SHP77 (cell line): ENCODE data around the gene SMIM10L1.

Experiments
- DNase-seq, 2 experiments: peaks; one replicate each; lab custom pipeline; 2025; lab: John Stamatoyannopoulos, UW

The SMIM10L1 gene

GRCh38 chr12:11171145-11171968 lies at the start of gene SMIM10L1:
SMIM10L1 (plus strand) TSS chr12:11171194; CDS start chr12:11171357, 163 bp downstream.
- DNase-seq, result peak; percentile 40 to 78

DNA sequence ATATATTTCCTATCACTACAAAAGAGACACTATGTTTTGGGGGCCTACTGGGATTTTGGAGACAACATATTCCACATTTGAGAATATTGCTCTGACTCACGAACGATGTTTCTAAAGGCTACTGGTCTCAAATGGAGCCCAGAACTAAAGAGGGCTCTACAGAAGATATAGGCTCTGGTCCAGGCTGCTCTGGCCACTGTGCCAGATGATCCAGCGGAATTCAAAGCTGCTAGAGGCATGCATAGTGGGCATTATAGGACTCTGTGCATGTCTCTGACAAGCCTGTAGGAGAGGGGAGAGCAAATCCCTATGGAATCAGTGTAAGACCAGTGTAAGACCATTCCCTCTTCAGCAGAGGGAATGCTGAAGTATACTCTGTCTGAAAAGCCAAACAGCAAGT lies 40.6 kb upstream of the SMIM10L1 start:
- no peak for DNase-seq

- DNase-seq, result no peak
These were observed 40.0 kb upstream of the SMIM10L1 start for GRCh38 chr12:11130999-11131398.

- DNase-seq, result no peak
These were observed 37.8 kb upstream of the SMIM10L1 start for GRCh38 chr12:11133162-11133561.

DNA sequence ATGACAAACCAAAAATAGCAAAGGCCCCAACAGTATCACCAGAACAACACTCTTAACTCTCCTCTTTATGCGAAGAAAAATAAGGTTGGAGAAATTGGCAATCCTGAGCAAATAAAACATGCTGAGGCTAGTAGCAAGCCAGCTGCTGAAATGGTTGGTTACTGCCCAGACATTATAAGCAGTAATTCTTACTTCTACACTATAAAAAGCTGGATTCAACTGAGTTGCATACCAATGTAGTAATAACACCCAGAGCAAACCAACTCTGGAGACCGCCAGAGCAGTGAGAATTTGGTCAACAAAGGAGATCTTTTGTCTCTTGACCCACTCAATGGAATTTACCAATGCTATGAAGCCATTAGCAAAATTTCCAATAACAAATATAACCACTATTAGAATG lies 37.2 kb upstream of the SMIM10L1 start:
- DNase-seq, result no peak

GRCh38 chr12:11134305-11134704 lies 36.7 kb upstream of the SMIM10L1 start, which contains the start of gene TAS2R30:
TAS2R30 (minus strand) TSS chr12:11134644; CDS start chr12:11134244, 400 bp downstream.
- no peak for DNase-seq

DNA sequence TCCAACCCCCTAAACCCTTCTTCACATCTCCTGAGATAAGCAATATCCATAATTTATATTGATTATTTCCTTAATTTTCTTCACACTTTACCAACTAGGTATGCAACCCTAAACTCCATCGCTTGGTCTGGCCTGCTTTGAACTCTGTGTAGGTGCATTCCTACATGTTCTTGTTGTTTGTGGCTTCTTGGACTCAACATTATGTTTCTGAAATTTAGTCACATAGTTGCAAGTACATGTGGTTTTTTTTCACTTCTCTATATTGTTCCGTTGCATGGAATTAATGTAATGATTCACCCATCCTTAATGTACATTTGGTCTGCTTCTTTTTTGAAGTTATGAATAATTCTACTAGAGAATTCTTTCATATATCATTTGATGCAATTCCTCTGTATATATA lies 34.9 kb upstream of the SMIM10L1 start:
- no peak for DNase-seq

- no peak for DNase-seq
These were observed 27.6 kb upstream of the SMIM10L1 start for GRCh38 chr12:11143352-11143751.

GRCh38 chr12:11144297-11144696 lies 26.7 kb upstream of the SMIM10L1 start:
- no peak for DNase-seq

- DNase-seq, result no peak
These were observed 23.6 kb upstream of the SMIM10L1 start for GRCh38 chr12:11147420-11147819.

- DNase-seq, result no peak
These were observed 20.2 kb upstream of the SMIM10L1 start for GRCh38 chr12:11150832-11151231.

GRCh38 chr12:11152725-11153124 lies 18.3 kb upstream of the SMIM10L1 start:
- no peak for DNase-seq

DNA sequence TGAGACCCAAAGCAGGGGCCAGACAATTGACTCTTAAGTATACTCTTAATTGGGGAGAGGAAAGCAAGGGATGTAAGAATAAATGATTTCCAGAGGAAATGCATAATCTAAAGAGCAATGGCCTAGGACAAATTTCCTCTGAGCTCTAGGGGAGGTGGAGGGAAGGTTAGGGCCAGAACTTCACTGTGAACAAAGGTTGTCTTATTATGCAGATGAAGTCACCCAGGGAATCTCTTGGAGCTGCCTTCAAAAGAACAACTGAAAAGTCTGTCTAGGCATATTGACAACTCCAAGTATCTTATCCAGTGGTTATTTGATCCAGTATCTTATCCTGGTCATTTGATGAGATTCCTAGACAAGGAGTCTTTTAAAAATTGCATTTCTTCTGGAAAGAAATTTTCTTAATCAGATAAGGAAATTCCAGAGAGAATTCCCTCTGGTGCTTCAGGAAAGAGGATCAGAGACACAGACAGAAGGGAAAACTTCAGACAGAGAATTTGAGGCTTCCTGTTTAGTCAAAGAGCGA lies 16.5 kb upstream of the SMIM10L1 start:
- no peak for DNase-seq

DNA sequence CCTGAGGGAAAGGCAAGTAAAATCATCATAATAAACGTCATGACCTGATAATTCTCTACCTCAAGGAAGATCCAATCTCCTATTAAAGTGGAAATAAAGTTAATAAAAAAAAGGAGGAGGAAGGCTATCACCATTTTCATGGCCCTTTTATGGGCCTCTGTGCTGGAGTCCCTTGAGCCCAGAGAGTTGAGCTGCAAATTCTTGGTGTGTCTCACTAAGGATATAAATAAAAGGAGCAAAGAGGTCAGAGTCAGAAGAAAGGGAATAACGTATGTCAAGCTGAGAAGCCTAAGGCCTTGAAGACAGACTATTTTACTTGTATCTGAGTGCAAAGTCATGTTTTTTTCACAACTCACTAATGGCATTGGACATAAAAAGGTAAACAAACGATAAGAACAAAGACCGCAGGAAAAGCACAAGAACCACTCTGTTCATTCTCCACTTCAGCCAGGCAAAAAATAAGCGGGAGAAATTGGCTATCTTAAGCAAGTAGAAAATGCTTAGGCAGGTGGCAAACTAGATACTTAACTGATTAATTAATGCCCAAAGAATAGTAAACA lies 12.0 kb upstream of the SMIM10L1 start:
- no peak for DNase-seq

DNA sequence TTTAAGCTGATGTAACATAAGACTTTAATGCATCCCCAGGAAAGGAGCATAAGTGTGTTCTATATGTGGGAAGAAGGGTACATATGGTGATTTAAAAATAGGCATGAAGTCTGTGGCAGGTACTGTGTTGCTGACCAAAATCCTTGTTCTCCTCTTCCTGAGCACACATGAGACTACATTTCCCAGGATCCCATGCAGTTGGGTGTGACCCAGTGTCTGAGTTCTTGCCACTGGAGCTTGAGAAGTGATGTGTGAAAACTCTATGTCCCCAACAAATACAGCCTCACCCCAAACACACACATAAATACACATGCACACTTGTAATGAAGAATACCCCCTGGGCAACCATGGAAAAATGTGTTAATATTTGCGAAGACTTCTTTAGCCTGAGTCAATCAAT lies 8.5 kb upstream of the SMIM10L1 start:
- no peak for DNase-seq

- no peak for DNase-seq
These were observed 6.6 kb upstream of the SMIM10L1 start for GRCh38 chr12:11164384-11164783.

GRCh38 chr12:11166300-11166699 lies 4.7 kb upstream of the SMIM10L1 start:
- no peak for DNase-seq

- no peak for DNase-seq
These were observed 217 bp upstream of the SMIM10L1 start for GRCh38 chr12:11170810-11171144.

GRCh38 chr12:11171969-11172675 lies 1.1 kb downstream of the SMIM10L1 start:
- DNase-seq, result no peak

GRCh38 chr12:11174022-11174421 lies 3.0 kb downstream of the SMIM10L1 start:
- no peak for DNase-seq

GRCh38 chr12:11178250-11178649 lies 7.3 kb downstream of the SMIM10L1 start:
- DNase-seq, result no peak

- DNase-seq, result no peak
These were observed 11.5 kb downstream of the SMIM10L1 start for GRCh38 chr12:11182529-11182928.

- no peak for DNase-seq
These were observed 12.0 kb downstream of the SMIM10L1 start for GRCh38 chr12:11183011-11183410.
